ENCODE data around the gene CYP20A1. TPM values are rescaled to one million over a fixed set of nuclear protein-coding genes. Genes with fewer than 3 reads are reported as not detected.

Gene CYP20A1
- total RNA-seq, 1 experiment from 2014 or later, result 21.9 TPM

DNA sequence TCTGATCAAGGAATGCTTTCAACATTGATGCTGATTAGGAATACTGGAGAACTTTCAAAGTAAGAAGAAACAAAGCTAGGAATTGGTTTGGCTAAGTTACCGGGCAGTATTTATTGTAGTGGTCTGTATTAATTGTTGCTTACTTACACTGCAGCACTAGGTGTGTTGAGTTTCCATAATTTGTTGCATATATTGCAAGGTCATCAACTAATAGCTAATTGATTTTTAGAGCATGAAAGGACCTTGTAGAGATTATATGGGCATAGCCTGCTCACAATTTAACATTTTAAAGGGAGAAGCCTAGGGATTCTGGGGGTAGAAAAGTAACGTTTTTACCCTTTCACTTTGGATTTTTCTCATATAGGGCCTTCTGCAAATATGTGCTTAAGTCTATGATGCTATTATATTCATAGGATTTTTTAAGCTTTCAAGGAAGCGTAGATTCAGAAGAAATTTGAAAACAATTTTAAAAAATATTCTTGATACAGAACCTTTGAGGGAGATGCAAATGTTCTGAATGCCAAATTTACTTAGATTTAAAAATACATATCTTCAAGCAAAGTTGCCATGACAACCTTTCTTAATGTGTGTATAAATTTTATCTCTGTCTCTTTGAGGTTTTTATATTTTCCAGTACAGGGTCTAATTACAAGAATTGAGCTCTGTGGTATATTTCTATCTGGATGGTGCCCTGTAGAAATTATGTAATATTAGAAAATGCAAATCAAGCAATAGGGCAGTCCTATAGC lies 72.0 kb downstream of the CYP20A1 start:
- H3K14ac ChIP-seq (ENCODE audit: insufficient read depth, low read length), result no peak overlapping the region
- no peak overlapping the region for H2BK12ac ChIP-seq (ENCODE audit: insufficient read length, low read depth, low read length)
- no peak overlapping the region for H2BK120ac ChIP-seq (ENCODE audit: low read depth, low read length, poor library complexity, severe bottlenecking)
- H4K20me1 ChIP-seq (ENCODE audit: control insufficient read depth, insufficient read depth, insufficient read length), result no peaks in the 10 kb centered on the region
- H4K8ac ChIP-seq (replicated peaks; ENCODE audit: insufficient read length, low read depth, low read length), result no peak overlapping the region
- H3K56ac ChIP-seq (ENCODE audit: insufficient read length, low read depth, low read length), result no peak overlapping the region
- H3K27ac ChIP-seq (ENCODE audit: insufficient read length, low read depth, low read length), result no peak overlapping the region
- Mint-ChIP-seq H3K4me1 (no peaks in the 10 kb centered on the region), H3K27me3 (ENCODE audit: low read depth) (no peaks in the 10 kb centered on the region), H3K4me3 (no peak overlapping the region), H3K36me3 (ENCODE audit: insufficient read depth in 1 of 3, low read depth in 3 of 3) (peaks cover 31 to 39% (median 34%) of the 10 kb centered on the region in 3 experiments), H3K9me3 (peaks cover 16 to 20% of the 10 kb centered on the region in 2 experiments), H3K27ac (no peak overlapping the region)
- H3K23ac ChIP-seq (ENCODE audit: insufficient read length, low read depth, low read length), result no peak overlapping the region
- no peak overlapping the region for H4K91ac ChIP-seq (ENCODE audit: insufficient read length, low read depth, low read length)
- H2BK5ac ChIP-seq (ENCODE audit: insufficient read length, low read length), result no peak overlapping the region
- no peak overlapping the region for H3K4me2 ChIP-seq (ENCODE audit: insufficient read depth, insufficient read length, low read length)
- no peaks in the 10 kb centered on the region for H3K79me2 ChIP-seq (ENCODE audit: insufficient read depth, low read length)
- no peaks in the 10 kb centered on the region for H3K23me2 ChIP-seq (ENCODE audit: insufficient read length, low read depth, low read length, poor library complexity, severe bottlenecking)
- H2AK5ac ChIP-seq (ENCODE audit: insufficient read length, low read length), result no peak overlapping the region
- H4K5ac ChIP-seq (ENCODE audit: insufficient read length, low read depth, low read length), result no peak overlapping the region
- no peak overlapping the region for H2AFZ ChIP-seq (ENCODE audit: low read length)
- no peak overlapping the region for H2BK15ac ChIP-seq (ENCODE audit: low read depth, low read length)
- H3K9me3 ChIP-seq (ENCODE audit: control insufficient read depth, low read depth, low read length), result peaks cover 4% of the 10 kb centered on the region
- H3K79me1 ChIP-seq (ENCODE audit: insufficient read depth, low read depth, low read length, poor library complexity, severe bottlenecking), result no peaks in the 10 kb centered on the region
- H3K9ac ChIP-seq (ENCODE audit: extremely low read depth, insufficient read length, low read length), result no peak overlapping the region
- no CpG with 5 or more reads among the region's 3 CpGs for WGBS (ENCODE audit: extremely low coverage, insufficient read length, low lambda C conversion rate)
- no peak overlapping the region for H3K18ac ChIP-seq (ENCODE audit: insufficient read length, low read depth, low read length)
- no peak for DNase-seq
- H3K4ac ChIP-seq (ENCODE audit: low read depth, low read length), result no peak overlapping the region
- no peaks in the 10 kb centered on the region for H3K4me1 ChIP-seq (ENCODE audit: insufficient read depth, low read length)
- H3K27me3 ChIP-seq (ENCODE audit: insufficient read depth, low read length), result no peaks in the 10 kb centered on the region
- H3T11ph ChIP-seq (ENCODE audit: low read length), result no peak overlapping the region
- H2BK20ac ChIP-seq (ENCODE audit: low read depth, low read length, poor library complexity, severe bottlenecking), result no peak overlapping the region
- TF ChIP-seq, protein P1, sequence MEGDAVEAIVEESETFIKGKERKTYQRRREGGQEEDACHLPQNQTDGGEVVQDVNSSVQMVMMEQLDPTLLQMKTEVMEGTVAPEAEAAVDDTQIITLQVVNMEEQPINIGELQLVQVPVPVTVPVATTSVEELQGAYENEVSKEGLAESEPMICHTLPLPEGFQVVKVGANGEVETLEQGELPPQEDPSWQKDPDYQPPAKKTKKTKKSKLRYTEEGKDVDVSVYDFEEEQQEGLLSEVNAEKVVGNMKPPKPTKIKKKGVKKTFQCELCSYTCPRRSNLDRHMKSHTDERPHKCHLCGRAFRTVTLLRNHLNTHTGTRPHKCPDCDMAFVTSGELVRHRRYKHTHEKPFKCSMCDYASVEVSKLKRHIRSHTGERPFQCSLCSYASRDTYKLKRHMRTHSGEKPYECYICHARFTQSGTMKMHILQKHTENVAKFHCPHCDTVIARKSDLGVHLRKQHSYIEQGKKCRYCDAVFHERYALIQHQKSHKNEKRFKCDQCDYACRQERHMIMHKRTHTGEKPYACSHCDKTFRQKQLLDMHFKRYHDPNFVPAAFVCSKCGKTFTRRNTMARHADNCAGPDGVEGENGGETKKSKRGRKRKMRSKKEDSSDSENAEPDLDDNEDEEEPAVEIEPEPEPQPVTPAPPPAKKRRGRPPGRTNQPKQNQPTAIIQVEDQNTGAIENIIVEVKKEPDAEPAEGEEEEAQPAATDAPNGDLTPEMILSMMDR (conservative IDR thresholded peaks at IDR 0.05), result no peak
